ENCODE measurements around the gene IL21R.

The IL21R gene

GRCh38 chr16:27401768-27402568 lies at the start of gene IL21R:
Gene IL21R (plus strand): TSS chr16:27402174. CDS start chr16:27430072, 27,898 bp downstream.
- H3K27me3 ChIP-seq (ENCODE audit: control insufficient read depth in 2 of 2, insufficient read depth in 2 of 2, low read length in 2 of 2), result peaks cover 0 to 4% of the 10 kb centered on the region in 2 donors
- peak within 1 kb of the TSS in 1 of 2 donors; percentile 65 for H3K27ac ChIP-seq (ENCODE audit: low read depth in 2 of 2, low read length in 2 of 2)
- peak within 1 kb of the TSS; percentile 38 to 72 for H3K4me3 ChIP-seq (ENCODE audit: low read length in 2 of 2)
- no peaks in the 10 kb centered on the region for H3K36me3 ChIP-seq (ENCODE audit: control insufficient read depth in 2 of 2, insufficient read depth in 2 of 2, low read length in 2 of 2)
- peaks cover 4 to 5% of the 10 kb centered on the region in 2 donors for H3K4me1 ChIP-seq (ENCODE audit: control insufficient read depth in 2 of 2, insufficient read depth in 2 of 2, low read length in 2 of 2)
- peak within 1 kb of the TSS in 1 of 2 donors; percentile 60 for H3K9ac ChIP-seq (ENCODE audit: low read depth in 1 of 2, low read length in 2 of 2)
- H3K9me3 ChIP-seq (ENCODE audit: control insufficient read depth in 2 of 2, low read length in 2 of 2), result no peaks in the 10 kb centered on the region

- Histone ChIP-seq H3K27me3 (ENCODE audit: control insufficient read depth in 2 of 2, insufficient read depth in 2 of 2, low read length in 2 of 2) (no peaks in the 10 kb centered on the region), H3K9me3 (ENCODE audit: control insufficient read depth in 2 of 2, low read length in 2 of 2) (no peaks in the 10 kb centered on the region), H3K4me3 (ENCODE audit: low read length in 2 of 2) (no peak overlapping the region), H3K27ac (ENCODE audit: low read depth in 2 of 2, low read length in 2 of 2) (no peak overlapping the region), H3K9ac (ENCODE audit: low read depth in 1 of 2, low read length in 2 of 2) (no peak overlapping the region), H3K4me1 (ENCODE audit: control insufficient read depth in 2 of 2, insufficient read depth in 2 of 2, low read length in 2 of 2) (no peaks in the 10 kb centered on the region), H3K36me3 (ENCODE audit: control insufficient read depth in 2 of 2, insufficient read depth in 2 of 2, low read length in 2 of 2) (peaks cover 72 to 81% of the 10 kb centered on the region in 2 donors)
Measured at GRCh38 chr16:27353853-27354252, 48.1 kb upstream of the IL21R start.

GRCh38 chr16:27355610-27356009 lies 46.4 kb upstream of the IL21R start:
- Histone ChIP-seq H3K9ac (ENCODE audit: low read depth in 1 of 2, low read length in 2 of 2) (no peak overlapping the region), H3K36me3 (ENCODE audit: control insufficient read depth in 2 of 2, insufficient read depth in 2 of 2, low read length in 2 of 2) (peaks cover 70 to 81% of the 10 kb centered on the region in 2 donors), H3K4me1 (ENCODE audit: control insufficient read depth in 2 of 2, insufficient read depth in 2 of 2, low read length in 2 of 2) (no peaks in the 10 kb centered on the region), H3K9me3 (ENCODE audit: control insufficient read depth in 2 of 2, low read length in 2 of 2) (no peaks in the 10 kb centered on the region), H3K4me3 (ENCODE audit: low read length in 2 of 2) (no peak overlapping the region), H3K27me3 (ENCODE audit: control insufficient read depth in 2 of 2, insufficient read depth in 2 of 2, low read length in 2 of 2) (no peaks in the 10 kb centered on the region), H3K27ac (ENCODE audit: low read depth in 2 of 2, low read length in 2 of 2) (no peak overlapping the region)

GRCh38 chr16:27356794-27357193 lies 45.2 kb upstream of the IL21R start:
- Histone ChIP-seq H3K9me3 (ENCODE audit: control insufficient read depth in 2 of 2, low read length in 2 of 2) (no peaks in the 10 kb centered on the region), H3K27ac (ENCODE audit: low read depth in 2 of 2, low read length in 2 of 2) (no peak overlapping the region), H3K36me3 (ENCODE audit: control insufficient read depth in 2 of 2, insufficient read depth in 2 of 2, low read length in 2 of 2) (peaks cover 69 to 77% of the 10 kb centered on the region in 2 donors), H3K4me1 (ENCODE audit: control insufficient read depth in 2 of 2, insufficient read depth in 2 of 2, low read length in 2 of 2) (no peaks in the 10 kb centered on the region), H3K27me3 (ENCODE audit: control insufficient read depth in 2 of 2, insufficient read depth in 2 of 2, low read length in 2 of 2) (no peaks in the 10 kb centered on the region), H3K4me3 (ENCODE audit: low read length in 2 of 2) (no peak overlapping the region), H3K9ac (ENCODE audit: low read depth in 1 of 2, low read length in 2 of 2) (no peak overlapping the region)

- Histone ChIP-seq H3K36me3 (ENCODE audit: control insufficient read depth in 2 of 2, insufficient read depth in 2 of 2, low read length in 2 of 2) (peaks cover 67 to 78% of the 10 kb centered on the region in 2 donors), H3K4me3 (ENCODE audit: low read length in 2 of 2) (no peak overlapping the region), H3K9me3 (ENCODE audit: control insufficient read depth in 2 of 2, low read length in 2 of 2) (no peaks in the 10 kb centered on the region), H3K9ac (ENCODE audit: low read depth in 1 of 2, low read length in 2 of 2) (no peak overlapping the region), H3K4me1 (ENCODE audit: control insufficient read depth in 2 of 2, insufficient read depth in 2 of 2, low read length in 2 of 2) (peaks cover 4 to 10% of the 10 kb centered on the region in 2 donors), H3K27me3 (ENCODE audit: control insufficient read depth in 2 of 2, insufficient read depth in 2 of 2, low read length in 2 of 2) (no peaks in the 10 kb centered on the region), H3K27ac (ENCODE audit: low read depth in 2 of 2, low read length in 2 of 2) (no peak overlapping the region)
Measured at GRCh38 chr16:27359051-27359450, 42.9 kb upstream of the IL21R start.

- Histone ChIP-seq H3K4me3 (ENCODE audit: low read length in 2 of 2) (no peak overlapping the region), H3K27me3 (ENCODE audit: control insufficient read depth in 2 of 2, insufficient read depth in 2 of 2, low read length in 2 of 2) (no peaks in the 10 kb centered on the region), H3K4me1 (ENCODE audit: control insufficient read depth in 2 of 2, insufficient read depth in 2 of 2, low read length in 2 of 2) (peaks cover 4 to 13% of the 10 kb centered on the region in 2 donors), H3K9me3 (ENCODE audit: control insufficient read depth in 2 of 2, low read length in 2 of 2) (no peaks in the 10 kb centered on the region), H3K36me3 (ENCODE audit: control insufficient read depth in 2 of 2, insufficient read depth in 2 of 2, low read length in 2 of 2) (peaks cover 62 to 73% of the 10 kb centered on the region in 2 donors), H3K9ac (ENCODE audit: low read depth in 1 of 2, low read length in 2 of 2) (no peak overlapping the region), H3K27ac (ENCODE audit: low read depth in 2 of 2, low read length in 2 of 2) (no peak overlapping the region)
Measured at GRCh38 chr16:27359615-27360014, 42.4 kb upstream of the IL21R start.

GRCh38 chr16:27361987-27362386 lies 40.0 kb upstream of the IL21R start:
- Histone ChIP-seq H3K4me3 (ENCODE audit: low read length in 2 of 2) (no peak overlapping the region), H3K9ac (ENCODE audit: low read depth in 1 of 2, low read length in 2 of 2) (no peak overlapping the region), H3K36me3 (ENCODE audit: control insufficient read depth in 2 of 2, insufficient read depth in 2 of 2, low read length in 2 of 2) (peaks cover 43 to 52% of the 10 kb centered on the region in 2 donors), H3K27ac (ENCODE audit: low read depth in 2 of 2, low read length in 2 of 2) (no peak overlapping the region), H3K27me3 (ENCODE audit: control insufficient read depth in 2 of 2, insufficient read depth in 2 of 2, low read length in 2 of 2) (no peaks in the 10 kb centered on the region), H3K4me1 (ENCODE audit: control insufficient read depth in 2 of 2, insufficient read depth in 2 of 2, low read length in 2 of 2) (peaks cover 4 to 16% of the 10 kb centered on the region in 2 donors), H3K9me3 (ENCODE audit: control insufficient read depth in 2 of 2, low read length in 2 of 2) (no peaks in the 10 kb centered on the region)

- Histone ChIP-seq H3K9ac (ENCODE audit: low read depth in 1 of 2, low read length in 2 of 2) (no peak overlapping the region), H3K27ac (ENCODE audit: low read depth in 2 of 2, low read length in 2 of 2) (no peak overlapping the region), H3K4me1 (ENCODE audit: control insufficient read depth in 2 of 2, insufficient read depth in 2 of 2, low read length in 2 of 2) (peaks cover 7 to 19% of the 10 kb centered on the region in 2 donors), H3K27me3 (ENCODE audit: control insufficient read depth in 2 of 2, insufficient read depth in 2 of 2, low read length in 2 of 2) (no peaks in the 10 kb centered on the region), H3K36me3 (ENCODE audit: control insufficient read depth in 2 of 2, insufficient read depth in 2 of 2, low read length in 2 of 2) (peaks cover 42 to 49% of the 10 kb centered on the region in 2 donors), H3K9me3 (ENCODE audit: control insufficient read depth in 2 of 2, low read length in 2 of 2) (no peaks in the 10 kb centered on the region), H3K4me3 (ENCODE audit: low read length in 2 of 2) (no peak overlapping the region)
Measured at GRCh38 chr16:27362570-27363245, 39.3 kb upstream of the IL21R start.

GRCh38 chr16:27363246-27363632 lies 38.7 kb upstream of the IL21R start:
- Histone ChIP-seq H3K4me1 (ENCODE audit: control insufficient read depth in 2 of 2, insufficient read depth in 2 of 2, low read length in 2 of 2) (peaks cover 11 to 23% of the 10 kb centered on the region in 2 donors), H3K9me3 (ENCODE audit: control insufficient read depth in 2 of 2, low read length in 2 of 2) (no peaks in the 10 kb centered on the region), H3K36me3 (ENCODE audit: control insufficient read depth in 2 of 2, insufficient read depth in 2 of 2, low read length in 2 of 2) (peaks cover 40 to 46% of the 10 kb centered on the region in 2 donors), H3K9ac (ENCODE audit: low read depth in 1 of 2, low read length in 2 of 2) (no peak overlapping the region), H3K4me3 (ENCODE audit: low read length in 2 of 2) (no peak overlapping the region), H3K27me3 (ENCODE audit: control insufficient read depth in 2 of 2, insufficient read depth in 2 of 2, low read length in 2 of 2) (peaks cover 0 to 2% of the 10 kb centered on the region in 2 donors), H3K27ac (ENCODE audit: low read depth in 2 of 2, low read length in 2 of 2) (no peak overlapping the region)

- Histone ChIP-seq H3K9ac (ENCODE audit: low read depth in 1 of 2, low read length in 2 of 2) (no peak overlapping the region), H3K27me3 (ENCODE audit: control insufficient read depth in 2 of 2, insufficient read depth in 2 of 2, low read length in 2 of 2) (peaks cover 0 to 2% of the 10 kb centered on the region in 2 donors), H3K36me3 (ENCODE audit: control insufficient read depth in 2 of 2, insufficient read depth in 2 of 2, low read length in 2 of 2) (peaks cover 35 to 40% of the 10 kb centered on the region in 2 donors), H3K4me1 (ENCODE audit: control insufficient read depth in 2 of 2, insufficient read depth in 2 of 2, low read length in 2 of 2) (peaks cover 11 to 23% of the 10 kb centered on the region in 2 donors), H3K27ac (ENCODE audit: low read depth in 2 of 2, low read length in 2 of 2) (peak overlapping the region; percentile 61 to 70), H3K4me3 (ENCODE audit: low read length in 2 of 2) (no peak overlapping the region), H3K9me3 (ENCODE audit: control insufficient read depth in 2 of 2, low read length in 2 of 2) (no peaks in the 10 kb centered on the region)
Measured at GRCh38 chr16:27363797-27364196, 38.2 kb upstream of the IL21R start.

Measured in mucosa of rectum (tissue), 2 donors.